ENCODE measurements around the gene PPL.

GRCh38 chr16:4836727-4837126, 100.2 kb downstream of the PPL start:
- no peak for TF ChIP-seq POLR2AphosphoS5 (IDR thresholded peaks at IDR 0.05; ENCODE audit: low read depth, low read length)
- no peak for TF ChIP-seq PAX5 (IDR thresholded peaks at IDR 0.05; ENCODE audit: insufficient read depth, low read length, severe bottlenecking)
- TF ChIP-seq POLR2A (IDR thresholded peaks at IDR 0.05; ENCODE audit: low read depth, low read length) = no peak

All from GM12891 (cell line).